Islet precursor cell (in vitro differentiated cells): ENCODE results near the gene RCOR2.
"Not testable (repeated sequence)": the region's sequence is repeated elsewhere in the genome, so short reads cannot be mapped to it uniquely, and the experiment has no call there.

Source experiments
- DNase-seq: peaks from one replicate; pipeline ENCODE4 v3.0.0-alpha.2; 2018

The RCOR2 gene

GRCh38 chr11:63916837-63917691 lies at the start of gene RCOR2:
TSS of gene RCOR2 (minus strand) at chr11:63917164. CDS start at chr11:63916456, 708 bp downstream.
- peak; percentile 96 for DNase-seq

DNA sequence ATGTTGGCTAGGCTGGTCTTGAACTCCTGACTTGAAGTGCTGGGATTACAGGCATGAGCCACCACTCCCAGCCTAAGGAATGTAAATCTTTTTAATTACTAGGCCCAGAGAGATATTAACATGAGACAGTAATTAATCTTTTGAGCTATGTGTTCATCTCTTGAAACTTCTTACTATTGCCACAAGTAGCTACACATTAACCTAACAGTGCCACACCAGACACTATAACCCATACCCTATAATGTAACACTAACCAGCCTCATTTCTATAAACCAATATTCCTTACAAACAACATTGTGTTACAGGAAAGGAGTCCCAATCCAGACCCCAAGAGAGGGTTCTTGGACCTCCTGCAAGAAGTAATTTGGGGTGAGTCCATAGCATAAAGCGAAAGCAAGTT lies 49.5 kb upstream of the RCOR2 start:
- no peak for DNase-seq

DNA sequence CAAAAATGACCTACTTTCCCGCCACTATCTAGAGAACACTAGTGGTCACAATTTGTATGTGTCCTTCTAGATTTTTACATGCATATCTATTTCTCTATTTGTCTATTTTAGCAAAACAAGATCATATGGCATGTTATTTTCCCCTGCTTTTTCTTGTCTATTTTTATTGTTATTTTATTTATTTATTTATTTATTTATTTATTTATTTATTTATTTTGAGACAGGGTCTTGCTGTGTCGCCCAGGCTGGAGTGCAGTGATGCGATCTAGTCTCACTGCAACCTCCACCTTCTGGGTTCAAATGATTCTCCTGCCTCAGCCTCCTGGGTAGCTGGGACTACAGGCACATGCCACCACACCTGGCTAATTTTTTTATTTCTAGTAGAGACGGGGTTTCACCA lies 46.9 kb upstream of the RCOR2 start:
- not testable (repeated sequence) for DNase-seq

- DNase-seq = peak; percentile 67
Measured at GRCh38 chr11:63961608-63962412, 44.8 kb upstream of the RCOR2 start.

DNA sequence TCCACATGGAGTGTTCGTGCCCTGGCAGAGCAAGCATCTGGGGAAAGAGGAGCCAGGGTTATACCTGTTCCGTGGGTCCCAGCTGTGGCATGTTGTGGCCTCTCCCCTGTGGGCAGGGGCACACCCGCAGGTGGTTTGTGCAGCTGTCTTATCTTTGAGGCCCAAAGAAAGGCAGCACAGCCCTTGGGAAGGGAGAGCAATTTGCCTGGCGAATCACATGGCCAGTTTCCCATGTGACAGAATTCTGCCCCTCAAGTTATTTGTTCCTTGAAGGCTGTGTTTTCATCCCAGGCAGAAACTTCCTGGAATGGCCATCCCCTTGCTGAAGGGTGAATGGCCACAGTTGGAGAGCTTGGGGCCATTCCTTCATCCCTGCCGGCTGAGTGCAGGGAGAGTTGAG lies 41.0 kb upstream of the RCOR2 start:
- no peak for DNase-seq

GRCh38 chr11:63952570-63952969 lies 35.6 kb upstream of the RCOR2 start:
- no peak for DNase-seq

DNA sequence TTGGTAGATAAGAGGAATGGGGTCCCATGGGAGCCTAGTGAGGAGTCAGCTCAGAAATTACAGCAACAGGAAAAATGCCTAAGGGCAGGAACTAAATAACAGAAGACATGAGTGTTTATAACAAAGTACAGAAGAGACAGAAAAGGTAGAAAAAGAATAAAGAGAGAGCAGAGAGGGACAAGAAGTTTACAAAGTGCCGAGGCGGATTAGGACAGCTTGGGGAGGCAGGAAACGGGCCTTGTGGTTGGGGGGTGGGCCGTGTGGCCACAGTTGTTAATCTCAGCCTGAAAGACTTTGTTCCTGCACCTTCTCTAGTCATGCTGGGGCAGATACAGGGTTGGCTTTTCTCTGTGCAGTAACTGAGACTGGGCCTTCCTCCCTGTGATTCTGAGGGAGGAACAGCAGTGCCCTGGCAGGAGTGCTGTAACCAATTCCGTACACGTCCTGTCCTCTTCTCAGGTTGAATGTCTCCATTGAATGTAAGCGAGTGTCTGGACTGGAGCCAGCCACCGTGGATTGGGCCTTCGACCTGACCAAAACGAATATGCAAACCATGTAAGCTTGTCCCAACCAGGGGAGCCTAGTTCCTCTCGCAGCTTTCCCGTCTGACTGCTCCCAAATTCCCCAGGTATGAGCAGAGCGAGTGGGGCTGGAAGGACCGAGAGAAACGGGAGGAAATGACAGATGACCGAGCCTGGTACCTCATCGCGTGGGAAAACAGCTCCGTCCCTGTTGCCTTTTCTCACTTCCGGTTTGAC lies 35.0 kb upstream of the RCOR2 start:
- no peak for DNase-seq

GRCh38 chr11:63945477-63946163 lies 28.7 kb upstream of the RCOR2 start:
- peak; percentile 82 for DNase-seq

GRCh38 chr11:63944987-63945386 lies 28.0 kb upstream of the RCOR2 start:
- no peak for DNase-seq

GRCh38 chr11:63942803-63943202 lies 25.8 kb upstream of the RCOR2 start:
- no peak for DNase-seq

- DNase-seq = no peak
Measured at GRCh38 chr11:63941901-63942300, 24.9 kb upstream of the RCOR2 start.

DNA sequence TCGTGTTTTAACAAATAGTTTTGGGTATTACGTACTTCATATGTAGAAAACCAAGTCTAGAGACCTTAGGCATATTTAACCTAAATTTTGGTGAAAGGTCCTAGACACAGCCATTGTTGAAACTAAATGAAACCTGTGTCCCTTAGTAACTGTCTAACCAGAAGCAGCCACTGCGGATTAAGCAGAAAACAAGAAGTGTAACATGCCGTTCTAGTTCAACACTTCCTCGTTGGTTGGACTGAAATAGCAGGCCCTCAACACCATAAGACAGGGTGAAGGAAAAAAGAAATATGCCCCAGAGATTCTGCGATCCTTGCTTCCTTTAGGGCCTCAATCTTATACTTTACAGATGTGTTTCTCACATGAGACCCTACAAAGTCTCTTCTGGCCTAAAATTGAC lies 23.8 kb upstream of the RCOR2 start:
- DNase-seq = no peak

- DNase-seq = no peak
Measured at GRCh38 chr11:63939397-63939891, 22.5 kb upstream of the RCOR2 start.

DNA sequence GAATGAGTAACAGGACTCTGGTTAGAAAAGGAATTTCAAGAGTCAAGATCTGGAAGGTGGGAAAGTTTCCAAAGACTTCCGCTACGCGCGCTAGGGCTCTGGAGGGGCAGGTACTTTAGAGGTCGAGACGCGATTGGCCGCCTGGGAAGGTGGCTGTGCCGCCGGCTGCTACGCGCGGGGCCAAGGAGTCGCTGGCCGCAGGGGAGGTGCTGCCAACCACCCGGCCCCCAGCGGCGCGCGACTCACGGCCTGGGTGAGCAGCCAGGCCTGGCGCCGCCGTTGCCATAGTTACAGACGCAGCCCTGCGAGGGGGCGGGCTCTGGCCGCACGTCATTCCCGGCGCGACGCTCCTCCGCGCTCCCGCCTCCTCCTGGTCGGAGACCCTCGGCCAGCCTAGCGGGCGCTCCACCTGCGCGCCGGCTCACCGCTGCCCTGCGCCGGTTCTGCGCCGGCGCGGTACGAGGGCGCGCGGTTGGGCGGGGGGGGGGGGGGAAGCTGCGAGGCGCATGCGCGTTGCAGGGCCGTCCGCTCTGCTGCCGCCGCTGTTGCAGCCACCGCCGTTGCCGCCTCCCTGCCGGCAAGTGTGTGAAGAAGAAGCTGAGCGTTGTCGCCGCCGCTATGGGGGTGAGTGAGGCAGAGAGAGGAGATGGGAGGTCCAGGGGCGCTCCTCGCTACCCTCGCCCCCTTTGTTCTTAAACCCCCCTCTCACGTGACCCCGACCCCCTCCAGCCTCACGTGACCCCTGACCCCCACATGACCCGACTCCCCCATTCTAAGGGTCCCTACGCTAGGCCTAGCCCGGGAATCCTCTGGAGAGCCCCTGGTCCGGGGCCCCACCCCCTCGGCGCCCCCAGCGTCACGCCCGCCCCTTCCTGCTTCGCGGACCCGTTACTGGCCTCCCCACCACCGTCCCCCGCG lies 21.8 kb upstream of the RCOR2 start, which contains the start of gene NAA40:
Gene NAA40, plus strand, starts transcription at position 524 of the 918 bp plus-strand sequence. Its CDS starts 95 bp downstream, at position 619.
- DNase-seq = peak; percentile 99

GRCh38 chr11:63937713-63938478 lies 20.9 kb upstream of the RCOR2 start:
- peak; percentile 66 for DNase-seq

DNA sequence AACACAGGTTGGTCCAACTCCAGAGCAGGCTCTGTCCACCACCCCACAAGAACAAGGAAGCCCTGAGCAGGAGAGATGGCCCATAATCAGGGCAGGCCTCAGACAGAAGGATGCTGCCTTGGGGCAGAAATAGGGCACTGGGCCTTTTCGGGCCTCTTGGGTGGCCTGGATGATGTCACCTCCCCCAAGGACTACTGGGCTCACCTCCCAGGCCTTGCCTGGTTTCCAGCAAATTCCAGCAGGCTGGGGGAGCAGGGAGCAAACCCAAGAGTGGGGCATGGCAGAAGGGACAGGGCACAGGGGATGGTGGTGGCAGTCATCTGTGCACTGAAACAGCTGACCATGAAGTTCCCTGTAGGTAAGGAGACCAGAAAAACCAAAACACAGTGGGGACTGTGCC lies 16.5 kb upstream of the RCOR2 start:
- DNase-seq = no peak

DNA sequence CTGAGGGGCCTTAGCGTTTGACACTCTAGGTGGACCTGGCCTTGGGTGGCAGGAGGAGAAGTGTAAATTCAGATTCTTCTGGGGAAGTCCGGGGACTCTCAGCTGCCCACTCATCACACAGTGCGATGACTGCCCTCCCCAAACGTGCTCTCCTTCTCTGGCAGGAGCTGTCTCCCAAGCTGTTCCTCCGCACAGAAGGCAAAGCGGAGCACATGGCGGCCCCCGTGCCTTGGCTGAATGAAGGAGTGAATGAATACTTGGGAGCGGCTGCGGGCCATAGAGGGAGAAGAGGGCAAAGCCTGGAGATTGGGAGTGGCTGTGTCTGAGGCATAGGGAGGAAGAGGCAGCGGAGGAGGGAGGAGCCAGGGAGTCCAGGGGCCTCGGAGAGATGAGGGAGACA lies 14.9 kb upstream of the RCOR2 start:
- no peak for DNase-seq

DNA sequence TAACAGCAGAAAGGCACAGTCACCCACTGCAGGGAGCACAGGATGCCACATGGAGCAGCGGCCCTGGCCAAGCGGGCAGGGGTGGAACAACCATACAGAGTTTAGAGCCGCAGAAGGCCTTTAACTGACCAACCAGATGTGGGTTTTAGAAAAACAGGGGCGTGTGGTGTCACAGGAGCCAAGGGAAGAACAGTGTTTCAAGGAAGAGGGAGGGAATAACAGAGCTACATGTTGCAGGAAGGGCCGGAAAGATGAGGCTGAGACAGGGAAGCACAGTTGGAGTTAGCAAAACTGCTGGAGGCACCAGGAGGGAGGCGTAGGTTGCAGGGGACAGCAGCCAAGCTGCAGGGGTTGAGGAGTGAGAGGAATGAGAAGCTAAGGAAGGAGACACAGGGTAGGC lies 14.1 kb upstream of the RCOR2 start:
- no peak for DNase-seq

GRCh38 chr11:63929616-63930015 lies 12.7 kb upstream of the RCOR2 start:
- DNase-seq = no peak

DNA sequence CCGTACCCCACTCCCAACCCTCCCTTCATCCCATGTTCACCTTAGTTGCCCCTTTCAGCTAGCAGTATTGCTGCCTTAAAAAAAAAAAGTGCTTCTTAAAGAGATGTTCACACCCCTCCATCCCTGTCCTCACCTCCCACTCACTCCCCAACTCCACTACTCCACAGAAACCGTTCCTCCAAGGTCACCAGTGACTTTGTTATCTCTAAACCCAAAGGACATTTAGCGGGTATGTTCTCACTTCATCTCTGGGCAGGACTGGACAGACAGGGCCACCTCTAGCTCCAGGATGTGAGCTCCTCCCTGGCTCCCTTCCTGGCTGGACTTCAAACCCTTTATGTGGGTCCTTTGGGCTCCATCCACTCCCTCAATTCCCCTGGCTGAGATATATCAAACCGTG lies 6.4 kb upstream of the RCOR2 start:
- DNase-seq = no peak
